ENCODE results near the gene TRIM24. TPM values are rescaled to one million over a fixed set of nuclear protein-coding genes. Genes with fewer than 3 reads are reported as not detected.

TRIM24 gene
- total and polyA plus RNA-seq, 4 donors: 7.5 to 19.7 (median 11.2) TPM

GRCh38 chr7:138475377-138475776, 15.3 kb downstream of the TRIM24 start:
- TF ChIP-seq YY1 (IDR thresholded peaks at IDR 0.05): no peak
- TF ChIP-seq HNF4G (IDR thresholded peaks at IDR 0.05): no peak
- no peak for TF ChIP-seq ATF3 (IDR thresholded peaks at IDR 0.05)
- TF ChIP-seq NR2F2 (IDR thresholded peaks at IDR 0.05): no peak
- TF ChIP-seq MAX (IDR thresholded peaks at IDR 0.05): no peak
- no peak for TF ChIP-seq RAD21 (IDR thresholded peaks at IDR 0.05)
- TF ChIP-seq CTCF (IDR thresholded peaks at IDR 0.05; ENCODE audit: low read depth, low read length, missing input control): no peak
- TF ChIP-seq ZBTB33 (IDR thresholded peaks at IDR 0.05): no peak
- no peak for TF ChIP-seq HNF4A (conservative IDR thresholded peaks at IDR 0.05)
- no peak for TF ChIP-seq REST (IDR thresholded peaks at IDR 0.05)
- TF ChIP-seq SP1 (IDR thresholded peaks at IDR 0.05): no peak
- peaks cover 9 to 53% (median 28%) of the 10 kb centered on the region in 4 donors for H3K4me1 ChIP-seq (ENCODE audit: control insufficient read depth in 4 of 4, insufficient read depth in 4 of 4, low read length in 3 of 4)
- no peaks in the 10 kb centered on the region for H3K27me3 ChIP-seq (ENCODE audit: control insufficient read depth in 4 of 4, insufficient read depth in 4 of 4, low read length in 3 of 4)
- no peaks in the 10 kb centered on the region for H3K36me3 ChIP-seq (ENCODE audit: control insufficient read depth in 4 of 4, insufficient read depth in 3 of 4, low read depth in 1 of 4, low read length in 3 of 4)
- no peak overlapping the region for H3K4me3 ChIP-seq (ENCODE audit: low read depth in 1 of 3, low read length in 3 of 3)
- no peak for DNase-seq (ENCODE audit: low spot score)
- WGBS: 88% methylated on average over 5 of the region's 5 CpGs
- H3K27ac ChIP-seq (ENCODE audit: low read depth in 1 of 2, low read length in 2 of 2): no peak overlapping the region
- no peaks in the 10 kb centered on the region for H3K9me3 ChIP-seq (ENCODE audit: control insufficient read depth in 4 of 4, low read length in 3 of 4)
- H3K9ac ChIP-seq (ENCODE audit: low read depth in 1 of 2, low read length in 2 of 2): no peak overlapping the region

GRCh38 chr7:138477081-138477578, 17.1 kb downstream of the TRIM24 start:
- no peak for DNase-seq (ENCODE audit: low spot score)
- H3K9ac ChIP-seq (ENCODE audit: low read depth in 1 of 2, low read length in 2 of 2): no peak overlapping the region
- no peaks in the 10 kb centered on the region for H3K27me3 ChIP-seq (ENCODE audit: control insufficient read depth in 4 of 4, insufficient read depth in 4 of 4, low read length in 3 of 4)
- H3K9me3 ChIP-seq (ENCODE audit: control insufficient read depth in 4 of 4, low read length in 3 of 4): no peaks in the 10 kb centered on the region
- peaks cover 8 to 49% (median 28%) of the 10 kb centered on the region in 4 donors for H3K4me1 ChIP-seq (ENCODE audit: control insufficient read depth in 4 of 4, insufficient read depth in 4 of 4, low read length in 3 of 4)
- no peaks in the 10 kb centered on the region for H3K36me3 ChIP-seq (ENCODE audit: control insufficient read depth in 4 of 4, insufficient read depth in 3 of 4, low read depth in 1 of 4, low read length in 3 of 4)
- H3K4me3 ChIP-seq (ENCODE audit: low read depth in 1 of 3, low read length in 3 of 3): no peak overlapping the region
- WGBS: 28% methylated on average over 4 of the region's 4 CpGs
- peak overlapping the region in 1 of 2 donors; percentile 37 for H3K27ac ChIP-seq (ENCODE audit: low read depth in 1 of 2, low read length in 2 of 2)
- TF ChIP-seq CTCF (IDR thresholded peaks at IDR 0.05; ENCODE audit: low read depth, low read length, missing input control): no peak
- peak; percentile 65 for TF ChIP-seq FOXA2 (IDR thresholded peaks at IDR 0.05)
- TF ChIP-seq HNF4A (conservative IDR thresholded peaks at IDR 0.05): peak; percentile 3 to 15
- no peak for TF ChIP-seq MAX (IDR thresholded peaks at IDR 0.05)
- no peak for TF ChIP-seq RXRA (IDR thresholded peaks at IDR 0.05)
- TF ChIP-seq REST (IDR thresholded peaks at IDR 0.05): no peak
- TF ChIP-seq JUND (IDR thresholded peaks at IDR 0.05): no peak
- TF ChIP-seq EGR1 (IDR thresholded peaks at IDR 0.05; ENCODE audit: low read depth in 2 of 2): no peak
- peak in 1 of 2 donors; percentile 13 for TF ChIP-seq RAD21 (IDR thresholded peaks at IDR 0.05)
- no peak for TF ChIP-seq ATF3 (IDR thresholded peaks at IDR 0.05)
- no peak for TF ChIP-seq YY1 (IDR thresholded peaks at IDR 0.05)
- no peak for TF ChIP-seq NR2F2 (IDR thresholded peaks at IDR 0.05)
- no peak for TF ChIP-seq SP1 (IDR thresholded peaks at IDR 0.05)
- TF ChIP-seq HNF4G (IDR thresholded peaks at IDR 0.05): no peak
- no peak for TF ChIP-seq FOXA1 (IDR thresholded peaks at IDR 0.05)

All from liver (tissue), 9 donors.